Testis (tissue), 3 donors: Measurements from ENCODE around the gene STAU1. TPM values are rescaled to one million over a fixed set of nuclear protein-coding genes. Genes with fewer than 3 reads are reported as not detected.
"Not testable (repeated sequence)": the region's sequence is repeated elsewhere in the genome, so short reads cannot be mapped to it uniquely, and the experiment has no call there.

Source experiments
- DNase-seq: peaks from one replicate; pipeline ENCODE4 v3.0.0-alpha.2; 2019
- H3K27ac ChIP-seq, 2 donors: fragments of 200-600 bp; sonication (generic); one replicate each; pipeline ENCODE4 v1.5.1; 2019
- H3K27me3 ChIP-seq: fragments of 200-600 bp; sonication (generic); one replicate; pipeline ENCODE4 v1.5.1; 2019
- H3K36me3 ChIP-seq: fragments of 200-600 bp; sonication (generic); one replicate; pipeline ENCODE4 v1.5.1; 2017; ENCODE audit warnings: low read depth; ENCODE audit errors: missing control alignments
- H3K4me1 ChIP-seq: fragments of 200-600 bp; sonication (generic); one replicate; pipeline ENCODE4 v1.5.1; 2019
- H3K4me3 ChIP-seq, 2 donors: fragments of 200-600 bp; sonication (generic); one replicate each; pipeline ENCODE4 v1.5.1; 2017 to 2019
- H3K9me3 ChIP-seq: fragments of 200-600 bp; sonication (generic); one replicate; pipeline ENCODE4 v1.5.1; 2017
- POLR2A ChIP-seq: fragments of 450-650 bp; IDR thresholded peaks from one replicate; pipeline ENCODE4 v1.6.1; 2017; ENCODE audit warnings: antibody characterized with exemption, mild to moderate bottlenecking, moderate library complexity
- WGBS, 2 donors: methylation state at CpG; one replicate each; pipeline ENCODE4 v1.1.5; 2018; 5-methylcytosine and 5-hydroxymethylcytosine counted together
- intact Hi-C: fragments of 100-400 bp; cut with DNase I; formaldehyde crosslinking; loops from one replicate; pipeline ENCODE4 v1.15.1; 2023; ENCODE audit warnings: low total_unique reads
- polyA plus RNA-seq: library from polyadenylated mRNA; stranded (reverse); fragments of 350-450 nt; fragmentation: Illumina TruSeq; extraction: RNeasy Lipid Tissue Mini Kit (QIAGEN cat#74804); gene quantifications from one replicate; pipeline ENCODE4 v1.2.3, GENCODE V29; 2014; ENCODE audit warnings: low read depth, low replicate concordance; ENCODE audit not compliant: insufficient read depth
- total RNA-seq, 2 donors: library from RNA; depleted of rRNA; stranded (reverse); fragments of >200 nt; gene quantifications; one replicate each; pipeline ENCODE4 v1.2.3, GENCODE V29; 2016
- TF ChIP-seq, protein P1 (sequence below), 3 experiments: fragments of 450-650 bp in 2 of 3; fragments of 200-600 bp in 1 of 3; sonication (generic) in 1 of 3; IDR thresholded peaks; one replicate each; pipeline ENCODE4 v1.5.1; 2016 to 2019; ENCODE audit warnings: antibody characterized with exemption in 3 of 3, mild to moderate bottlenecking in 2 of 3, moderate library complexity in 1 of 3

Gene STAU1
- total and polyA plus RNA-seq, 3 donors from 2014 or later = 77.3 to 95.4 (median 85.0) TPM

DNA sequence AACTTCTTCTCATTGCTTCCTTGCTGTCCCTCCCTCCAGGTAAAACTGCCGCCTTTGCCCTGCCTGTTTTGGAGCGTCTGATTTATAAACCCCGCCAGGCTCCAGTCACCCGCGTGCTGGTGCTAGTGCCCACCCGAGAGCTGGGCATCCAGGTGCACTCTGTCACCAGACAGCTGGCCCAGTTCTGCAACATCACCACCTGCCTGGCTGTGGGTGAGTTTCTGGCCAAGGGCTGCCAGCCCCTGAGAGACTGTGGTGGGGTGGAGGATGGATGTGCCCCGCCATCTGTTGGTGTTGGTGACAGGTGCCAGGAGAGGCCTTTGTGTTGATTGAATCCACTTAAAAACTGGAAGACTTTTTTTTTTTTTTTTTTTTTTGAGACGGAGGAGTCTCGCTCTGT, 40.5 kb upstream of the STAU1 start:
- no peak for DNase-seq
- 94 to 97% methylated on average over 9 of the region's 9 CpGs for WGBS, 2 donors
- Histone ChIP-seq H3K27ac (no peak overlapping the region), H3K9me3 (no peaks in the 10 kb centered on the region), H3K4me1 (no peaks in the 10 kb centered on the region), H3K4me3 (no peak overlapping the region), H3K36me3 (no peaks in the 10 kb centered on the region), H3K27me3 (no peaks in the 10 kb centered on the region)
- intact Hi-C loops = no loop called here
- TF ChIP-seq, protein P1, sequence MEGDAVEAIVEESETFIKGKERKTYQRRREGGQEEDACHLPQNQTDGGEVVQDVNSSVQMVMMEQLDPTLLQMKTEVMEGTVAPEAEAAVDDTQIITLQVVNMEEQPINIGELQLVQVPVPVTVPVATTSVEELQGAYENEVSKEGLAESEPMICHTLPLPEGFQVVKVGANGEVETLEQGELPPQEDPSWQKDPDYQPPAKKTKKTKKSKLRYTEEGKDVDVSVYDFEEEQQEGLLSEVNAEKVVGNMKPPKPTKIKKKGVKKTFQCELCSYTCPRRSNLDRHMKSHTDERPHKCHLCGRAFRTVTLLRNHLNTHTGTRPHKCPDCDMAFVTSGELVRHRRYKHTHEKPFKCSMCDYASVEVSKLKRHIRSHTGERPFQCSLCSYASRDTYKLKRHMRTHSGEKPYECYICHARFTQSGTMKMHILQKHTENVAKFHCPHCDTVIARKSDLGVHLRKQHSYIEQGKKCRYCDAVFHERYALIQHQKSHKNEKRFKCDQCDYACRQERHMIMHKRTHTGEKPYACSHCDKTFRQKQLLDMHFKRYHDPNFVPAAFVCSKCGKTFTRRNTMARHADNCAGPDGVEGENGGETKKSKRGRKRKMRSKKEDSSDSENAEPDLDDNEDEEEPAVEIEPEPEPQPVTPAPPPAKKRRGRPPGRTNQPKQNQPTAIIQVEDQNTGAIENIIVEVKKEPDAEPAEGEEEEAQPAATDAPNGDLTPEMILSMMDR (IDR thresholded peaks at IDR 0.05) = no peak
- TF ChIP-seq POLR2A = no peak

GRCh38 chr20:49225896-49226295, 37.8 kb upstream of the STAU1 start:
- Histone ChIP-seq H3K36me3 (no peaks in the 10 kb centered on the region), H3K4me1 (no peaks in the 10 kb centered on the region), H3K27ac (no peak overlapping the region), H3K9me3 (no peaks in the 10 kb centered on the region), H3K27me3 (no peaks in the 10 kb centered on the region), H3K4me3 (no peak overlapping the region)
- TF ChIP-seq, protein P1 (IDR thresholded peaks at IDR 0.05) = no peak
- no peak for TF ChIP-seq POLR2A
- DNase-seq = no peak
- intact Hi-C loops = no loop called here
- 87 to 90% methylated on average over 7 of the region's 7 CpGs for WGBS, 2 donors

DNA sequence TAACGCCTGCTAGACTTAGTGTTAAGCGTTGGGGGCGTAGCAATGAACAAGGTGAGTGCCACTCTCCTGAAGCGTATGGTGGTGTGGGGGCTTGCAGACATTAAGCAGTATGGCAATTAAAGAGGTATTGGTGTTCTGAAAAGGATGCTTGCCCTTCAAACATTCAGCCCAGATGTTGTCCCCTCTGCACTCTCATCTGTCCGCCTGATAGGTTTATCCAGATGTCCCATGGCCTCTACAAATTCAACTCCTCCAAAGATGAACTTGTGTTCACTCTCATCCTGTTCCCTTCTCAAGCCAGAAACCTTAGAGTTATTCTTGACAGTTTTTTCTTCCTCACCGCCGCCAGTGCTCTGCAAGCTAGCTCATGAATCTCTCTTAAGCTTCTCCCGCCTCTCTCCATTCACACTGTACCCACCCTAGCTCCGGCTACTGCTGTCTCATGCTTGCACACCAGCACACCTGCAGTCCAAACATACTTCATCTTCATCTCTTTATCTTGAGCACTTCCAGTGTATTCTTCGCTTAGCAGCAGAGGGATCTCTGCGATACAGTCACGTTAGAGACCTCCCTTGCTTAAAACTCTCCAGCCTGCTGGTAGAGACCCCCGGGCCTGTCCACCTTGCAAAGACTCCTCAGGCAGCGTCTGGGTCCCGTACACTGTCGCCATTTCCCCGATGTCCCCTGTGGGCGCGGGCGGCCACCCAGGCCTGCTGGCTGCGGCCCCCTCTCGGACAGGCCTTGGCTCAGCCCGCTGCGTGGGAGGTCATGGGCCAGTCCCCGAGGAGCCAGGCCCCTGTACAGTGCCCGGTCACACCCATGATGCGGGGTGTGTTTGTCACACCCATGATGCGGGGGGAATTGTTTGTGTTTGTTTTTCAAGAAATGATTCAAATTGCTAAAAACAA, 32.0 kb upstream of the STAU1 start:
- Histone ChIP-seq H3K27me3 (no peaks in the 10 kb centered on the region), H3K36me3 (no peaks in the 10 kb centered on the region), H3K4me1 (peaks cover 9% of the 10 kb centered on the region), H3K4me3 (peak overlapping the region; percentile 79 to 80), H3K9me3 (no peaks in the 10 kb centered on the region), H3K27ac (peak overlapping the region; percentile 64 to 87)
- DNase-seq = no peak
- intact Hi-C loops = loop anchor here (10.0 kb wide), 1 partner anchor 85 kb away; no protein-coding TSS in a partner anchor
- TF ChIP-seq, protein P1 (IDR thresholded peaks at IDR 0.05) = no peak
- no peak for TF ChIP-seq POLR2A
- 49 to 56% methylated on average over 27 to 28 of the region's 28 CpGs for WGBS, 2 donors

DNA sequence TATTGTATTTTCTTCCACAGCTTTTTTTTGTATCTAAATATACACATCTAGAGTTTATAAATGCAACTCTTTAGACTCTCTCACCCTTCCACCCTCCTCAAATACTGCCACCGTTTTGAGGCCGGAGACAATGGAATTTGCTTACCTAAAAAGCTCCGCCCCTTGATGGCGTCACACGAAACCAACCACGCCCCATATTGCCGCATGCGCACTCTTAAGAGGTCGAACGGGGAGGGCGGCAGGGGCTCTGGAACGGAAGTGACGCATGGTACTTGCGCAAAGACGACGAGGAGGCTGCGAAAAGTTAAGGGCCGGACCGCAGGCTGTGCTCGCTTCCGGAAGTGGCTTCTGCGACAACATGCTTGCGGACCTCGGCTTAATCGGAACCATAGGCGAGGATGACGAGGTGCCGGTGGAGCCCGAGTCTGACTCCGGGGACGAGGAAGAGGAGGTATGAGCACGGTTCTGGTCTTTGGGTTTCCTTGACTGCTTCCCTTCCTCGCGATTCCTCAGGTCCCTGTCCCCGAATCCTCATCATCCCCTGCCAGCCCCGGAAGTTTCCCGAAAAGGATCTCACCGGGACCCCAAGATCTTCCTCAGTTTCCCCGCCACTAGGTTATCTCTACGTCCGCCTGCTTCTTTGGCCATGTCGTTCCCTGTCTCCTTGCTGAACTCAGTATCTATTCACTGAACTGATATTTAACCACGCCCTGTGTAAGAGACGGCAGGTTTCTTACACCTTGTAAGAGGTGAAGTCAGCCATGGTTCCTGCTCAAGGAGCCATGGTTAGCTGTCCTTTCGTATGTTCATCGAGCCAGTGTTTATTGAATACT, 31.2 kb upstream of the STAU1 start, which contains the start of gene DDX27:
Gene DDX27, plus strand, starts transcription at position 326 of the 833 bp plus-strand sequence. Its CDS starts 33 bp downstream, at position 359.
- Histone ChIP-seq H3K9me3 (no peaks in the 10 kb centered on the region), H3K27me3 (no peaks in the 10 kb centered on the region), H3K4me1 (peaks cover 9% of the 10 kb centered on the region), H3K4me3 (peak within 1 kb of the TSS; percentile 79 to 80), H3K36me3 (no peaks in the 10 kb centered on the region), H3K27ac (peak within 1 kb of the TSS; percentile 64 to 87)
- DNase-seq = peak; percentile 99
- intact Hi-C loops = loop anchor here (10.0 kb wide), 1 partner anchor 85 kb away; no protein-coding TSS in a partner anchor
- TF ChIP-seq, protein P1 (IDR thresholded peaks at IDR 0.05) = no peak
- TF ChIP-seq POLR2A = peak; percentile 66
- WGBS, 2 donors = 0 to 1% methylated on average over 40 to 46 of the region's 46 CpGs

- DNase-seq = peak; percentile 27
Measured at GRCh38 chr20:49218739-49219090, 30.6 kb upstream of the STAU1 start.

More at GRCh38 chr20:49218739-49219090, 30.6 kb upstream of the STAU1 start:
- Histone ChIP-seq H3K4me3 (peak overlapping the region; percentile 79 to 80), H3K27ac (peak overlapping the region; percentile 64 to 75)
- intact Hi-C loops = loop anchor here (10.0 kb wide), 1 partner anchor 84 kb away; no protein-coding TSS in a partner anchor
- not testable (repeated sequence) for H3K4me1 ChIP-seq, H3K27me3 ChIP-seq, H3K9me3 ChIP-seq, H3K36me3 ChIP-seq
- 31 to 37% methylated on average over 13 of the region's 13 CpGs for WGBS, 2 donors
